MG63 (cell line): Measurements from ENCODE around the gene FMOD. TPM values are rescaled to one million over a fixed set of nuclear protein-coding genes. Genes with fewer than 3 reads are reported as not detected.

Experiments
- DNase-seq: peaks from one replicate; pipeline ENCODE4 v3.0.0-alpha.2; 2020
- H3K27me3 ChIP-seq: fragments of 250-450 bp; sonication (Bioruptor Pico); 2 replicates; pipeline ENCODE4 v1.5.1; 2020; ENCODE audit warnings: mild to moderate bottlenecking, moderate library complexity
- H3K36me3 ChIP-seq: fragments of 250-450 bp; sonication (Bioruptor Pico); 2 replicates; pipeline ENCODE4 v1.5.1; 2020; ENCODE audit warnings: mild to moderate bottlenecking, moderate library complexity
- H3K4me3 ChIP-seq: fragments of 250-450 bp; sonication (Bioruptor Pico); 2 replicates; pipeline ENCODE4 v1.5.1; 2020; ENCODE audit warnings: mild to moderate bottlenecking, moderate library complexity
- H3K9me3 ChIP-seq: fragments of 250-450 bp; sonication (Bioruptor Pico); 2 replicates; pipeline ENCODE4 v1.5.1; 2020; ENCODE audit warnings: mild to moderate bottlenecking, moderate library complexity
- total RNA-seq: library from RNA; depleted of rRNA; stranded (reverse); fragments of >200 nt; shearing (Covaris generic); gene quantifications from 2 replicates; pipeline ENCODE4 v1.2.3, GENCODE V29; 2014; ENCODE audit warnings: low replicate concordance; rRNA removed

Gene FMOD
- total RNA-seq: not detected in 2 replicates

DNA sequence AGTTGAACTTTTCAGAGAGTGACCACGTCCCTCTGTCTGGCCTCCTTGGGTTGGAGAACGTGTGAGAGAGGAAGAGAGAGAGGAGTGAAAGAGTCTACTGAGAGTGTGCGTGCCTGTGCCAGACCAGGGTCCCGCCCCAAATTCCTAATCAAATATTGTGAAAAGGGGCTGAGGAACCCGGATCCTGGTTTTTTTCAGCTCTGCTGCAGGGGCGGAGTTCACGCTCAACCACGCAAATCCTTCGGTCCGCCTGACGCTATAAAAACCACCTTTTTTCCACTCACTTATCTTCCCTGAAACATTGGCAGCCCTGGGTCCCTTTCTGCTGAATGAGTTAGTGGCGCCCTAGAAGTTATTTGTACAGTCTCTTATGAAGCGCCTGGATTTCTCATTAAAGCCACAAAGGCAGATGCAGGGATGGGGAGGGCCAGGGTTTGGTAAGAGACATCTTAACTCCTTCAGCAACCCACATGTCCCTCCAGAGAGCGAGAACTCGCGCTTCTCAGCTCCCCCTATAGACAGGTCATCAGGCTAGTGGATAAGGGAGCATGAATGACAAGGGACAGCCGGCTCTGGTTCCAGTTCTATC is at the start of gene FMOD:
Gene FMOD (minus strand): TSS at position 86 of the 589 bp plus-strand sequence. CDS start 2,852 bp downstream, outside the sequence.
- Histone ChIP-seq H3K27me3 (peaks cover 3% of the 10 kb centered on the region; the same call in 1 of the 2 replicates), H3K9me3 (no peaks in the 10 kb centered on the region), H3K4me3 (no peak within 1 kb of the TSS), H3K36me3 (no peaks in the 10 kb centered on the region)
- DNase-seq: no peak

DNA sequence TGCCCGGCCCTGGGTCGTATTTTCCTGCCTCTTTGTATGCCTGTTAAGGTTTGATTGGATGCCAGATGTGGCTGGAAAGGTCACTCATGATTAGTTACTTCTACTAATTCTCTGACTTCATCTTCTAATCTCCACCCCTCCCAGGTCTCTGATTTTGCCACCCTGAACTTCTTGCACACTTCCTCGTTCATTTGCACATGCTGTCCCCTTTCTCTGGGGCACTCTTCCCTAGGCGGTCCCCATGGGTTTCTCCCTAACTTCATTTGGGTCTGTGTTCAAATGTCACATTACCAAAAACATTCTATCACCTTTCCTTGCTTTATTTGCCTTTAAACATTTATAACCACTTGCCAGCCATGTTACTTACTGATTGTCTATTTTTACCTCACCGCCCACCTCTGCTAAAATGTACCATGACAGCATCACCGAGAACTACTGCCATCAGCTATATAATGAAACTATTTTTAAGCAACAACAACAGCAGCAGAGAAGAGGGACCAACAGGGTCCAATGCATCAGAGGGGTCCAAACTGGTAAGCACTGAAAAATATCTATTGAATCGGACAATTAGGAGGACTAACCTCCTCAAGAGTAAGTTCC is 45.8 kb upstream of the FMOD start:
- Histone ChIP-seq H3K27me3 (peaks cover 30% of the 10 kb centered on the region), H3K36me3 (no peaks in the 10 kb centered on the region), H3K4me3 (no peak overlapping the region; the same call in 1 of the 2 replicates), H3K9me3 (peaks cover 6% of the 10 kb centered on the region)
- no peak for DNase-seq

DNA sequence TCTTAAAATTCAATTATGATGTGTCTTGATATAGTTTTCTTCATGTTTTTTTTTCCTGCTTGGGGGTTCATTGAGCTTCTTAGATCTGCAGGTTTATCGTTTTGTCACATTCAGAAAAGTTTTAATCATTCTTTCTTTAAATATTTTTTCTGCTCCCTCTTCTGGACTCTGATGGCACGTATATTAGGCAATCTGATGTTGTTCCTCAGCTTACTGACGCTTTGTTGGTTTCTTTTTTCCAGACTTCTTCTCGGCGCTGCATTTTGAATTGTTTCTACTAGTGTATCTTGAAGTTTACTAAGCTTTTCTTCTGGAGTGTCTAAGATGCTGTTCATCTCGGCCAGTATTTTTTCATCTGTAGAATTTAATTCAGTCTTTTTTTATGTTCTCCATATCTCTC is 44.8 kb upstream of the FMOD start:
- H3K4me3 ChIP-seq: peak overlapping the region; percentile 21
- H3K27me3 ChIP-seq: peaks cover 33% of the 10 kb centered on the region
- H3K9me3 ChIP-seq: peaks cover 6% of the 10 kb centered on the region
- DNase-seq: no peak
- H3K36me3 ChIP-seq: no peaks in the 10 kb centered on the region

GRCh38 chr1:203390298-203390697 is 39.4 kb upstream of the FMOD start:
- H3K36me3 ChIP-seq: no peaks in the 10 kb centered on the region
- peaks cover 4% of the 10 kb centered on the region for H3K9me3 ChIP-seq
- no peak for DNase-seq
- peaks cover 19% of the 10 kb centered on the region for H3K27me3 ChIP-seq
- no peak overlapping the region for H3K4me3 ChIP-seq

DNA sequence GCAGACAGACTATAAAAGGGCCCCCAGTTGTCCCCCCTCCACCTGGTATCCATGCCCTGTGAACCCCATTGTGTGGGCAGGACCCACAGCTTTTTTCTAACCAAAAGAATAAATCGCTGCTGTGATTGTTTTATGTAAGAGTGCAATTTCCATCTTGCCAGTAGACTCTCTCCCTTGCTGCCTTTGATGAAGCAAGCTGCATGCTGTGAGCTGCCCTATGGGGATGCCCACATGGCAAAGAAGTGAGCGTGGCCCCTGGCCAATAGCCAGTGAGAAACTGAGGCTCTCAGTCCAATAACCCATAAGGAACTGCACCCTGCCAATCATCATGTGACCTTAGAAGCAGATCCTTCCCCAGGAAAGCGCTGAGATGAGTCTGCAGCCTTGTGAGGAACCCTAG is 37.8 kb upstream of the FMOD start:
- DNase-seq: no peak
- H3K27me3 ChIP-seq: peaks cover 28% of the 10 kb centered on the region
- H3K36me3 ChIP-seq: no peaks in the 10 kb centered on the region
- peaks cover 4% of the 10 kb centered on the region for H3K9me3 ChIP-seq
- no peak overlapping the region for H3K4me3 ChIP-seq

DNA sequence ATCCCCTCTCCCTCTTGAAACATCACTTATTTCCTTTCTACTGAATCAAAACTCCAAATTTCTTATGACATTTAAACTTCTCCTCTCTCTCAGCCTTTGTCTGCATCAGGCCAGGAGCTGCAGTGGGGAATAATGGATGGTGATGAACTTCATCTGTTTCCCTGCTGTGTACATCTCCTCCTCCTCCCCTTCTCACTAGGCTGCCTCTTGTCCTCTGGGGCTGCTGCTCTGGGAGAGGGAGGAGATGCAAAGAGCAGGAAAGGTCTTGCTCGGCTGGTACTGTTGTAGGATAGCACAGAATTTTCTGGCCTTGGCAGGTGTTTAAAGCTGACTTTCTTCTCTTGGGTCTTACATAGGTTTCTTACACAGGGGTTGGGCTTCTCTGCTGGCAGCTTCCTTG is 31.1 kb upstream of the FMOD start:
- Histone ChIP-seq H3K36me3 (no peaks in the 10 kb centered on the region), H3K27me3 (peaks cover 26% of the 10 kb centered on the region), H3K4me3 (no peak overlapping the region), H3K9me3 (no peaks in the 10 kb centered on the region)
- DNase-seq: no peak

DNA sequence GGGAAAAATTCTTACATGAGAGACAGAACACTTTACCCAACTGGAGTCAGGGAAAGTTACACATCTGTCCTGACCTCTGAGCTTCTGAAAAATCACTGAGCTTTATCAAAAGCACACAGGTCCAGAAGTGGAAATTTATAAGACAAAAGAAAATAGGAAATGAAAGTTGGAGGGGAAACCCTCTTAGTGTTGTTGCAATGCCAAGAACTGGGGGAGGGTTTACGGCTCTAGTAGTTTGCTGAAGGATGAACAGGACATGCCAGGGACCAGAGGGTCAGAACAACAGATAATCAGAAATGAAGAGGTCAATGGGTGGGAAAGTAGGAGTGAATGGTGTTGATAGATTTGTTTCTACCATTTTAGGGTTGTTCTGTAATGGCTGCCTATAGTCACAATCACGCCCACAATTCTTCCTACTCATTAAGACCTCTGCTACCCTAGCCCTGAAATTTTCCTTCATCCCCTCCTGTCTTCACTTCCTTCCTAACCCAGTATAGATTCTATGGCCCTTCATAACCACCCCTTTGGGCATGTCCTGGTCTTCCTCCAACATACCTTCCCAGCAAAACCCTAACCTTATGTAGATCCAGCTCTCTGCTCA is 30.3 kb upstream of the FMOD start:
- Histone ChIP-seq H3K9me3 (no peaks in the 10 kb centered on the region), H3K4me3 (no peak overlapping the region), H3K27me3 (peaks cover 26% of the 10 kb centered on the region), H3K36me3 (no peaks in the 10 kb centered on the region)
- no peak for DNase-seq

GRCh38 chr1:203380420-203381150 is 29.7 kb upstream of the FMOD start:
- Histone ChIP-seq H3K9me3 (no peaks in the 10 kb centered on the region), H3K27me3 (peaks cover 26% of the 10 kb centered on the region), H3K4me3 (no peak overlapping the region), H3K36me3 (no peaks in the 10 kb centered on the region)
- no peak for DNase-seq

DNA sequence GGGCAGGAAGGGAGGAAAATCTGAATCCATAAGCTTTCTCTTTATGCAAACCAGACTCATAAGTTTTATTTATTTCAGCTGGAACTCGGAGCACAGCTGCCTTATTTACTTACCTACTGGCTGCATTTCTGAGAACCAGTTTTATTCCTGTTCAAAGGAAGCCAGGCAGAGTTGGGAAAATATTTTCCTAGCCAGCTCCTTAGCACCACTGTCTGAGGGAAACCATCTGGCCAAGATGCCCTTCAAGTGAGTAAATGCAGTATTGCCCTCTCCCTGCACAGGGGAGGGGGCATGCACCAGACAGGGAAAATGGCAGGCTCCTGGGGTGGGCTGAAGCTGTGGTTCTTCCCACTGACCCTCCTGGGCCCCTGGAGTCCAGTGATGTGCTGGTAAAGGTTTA is 28.9 kb upstream of the FMOD start:
- Histone ChIP-seq H3K4me3 (no peak overlapping the region), H3K9me3 (no peaks in the 10 kb centered on the region), H3K36me3 (no peaks in the 10 kb centered on the region), H3K27me3 (peaks cover 29% of the 10 kb centered on the region)
- no peak for DNase-seq

GRCh38 chr1:203378556-203379245 is 27.8 kb upstream of the FMOD start:
- no peaks in the 10 kb centered on the region for H3K9me3 ChIP-seq
- H3K4me3 ChIP-seq: no peak overlapping the region
- DNase-seq: no peak
- H3K36me3 ChIP-seq: no peaks in the 10 kb centered on the region
- H3K27me3 ChIP-seq: peaks cover 19% of the 10 kb centered on the region

DNA sequence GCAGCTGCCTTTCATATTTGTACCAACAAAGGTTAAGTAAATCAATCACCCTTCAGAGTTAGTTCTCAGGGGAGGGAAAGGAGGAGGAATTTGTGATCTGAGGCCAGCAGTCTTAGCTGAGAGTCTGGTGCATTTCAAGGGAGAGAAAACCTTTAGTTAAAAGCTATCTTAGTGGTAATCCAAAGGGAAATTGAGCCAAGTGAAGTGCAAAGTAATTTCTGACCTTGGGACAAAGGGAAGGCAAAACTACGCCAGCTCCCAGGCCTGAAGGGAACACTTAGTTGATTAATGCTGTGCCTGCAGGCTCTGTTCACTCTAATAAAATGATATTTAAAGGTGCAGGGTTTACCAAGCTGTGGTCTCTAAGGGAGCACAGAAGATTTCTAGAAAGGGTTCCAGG is 23.1 kb upstream of the FMOD start:
- Histone ChIP-seq H3K36me3 (no peaks in the 10 kb centered on the region), H3K27me3 (peaks cover 3% of the 10 kb centered on the region), H3K9me3 (no peaks in the 10 kb centered on the region), H3K4me3 (no peak overlapping the region)
- no peak for DNase-seq

DNA sequence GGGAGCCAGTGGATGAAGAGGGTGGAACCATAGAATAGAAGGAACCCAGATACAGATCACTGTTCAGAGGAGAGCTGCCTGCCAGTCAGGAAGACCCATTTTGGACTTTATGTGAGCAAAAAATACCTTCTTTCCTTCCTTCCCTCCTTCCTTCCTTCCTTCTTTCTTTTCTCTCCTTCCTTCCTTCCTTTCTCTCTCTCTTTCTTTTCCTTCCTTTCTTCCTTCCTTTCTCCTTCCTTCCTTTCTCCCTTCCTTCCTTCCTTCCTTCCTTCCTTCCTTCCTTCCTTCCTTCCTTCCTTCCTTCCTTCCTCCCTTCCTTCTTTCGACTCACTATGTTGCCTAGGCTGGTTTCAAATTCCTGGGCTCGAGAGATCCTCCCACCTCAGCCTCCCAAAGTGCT is 22.1 kb upstream of the FMOD start:
- Histone ChIP-seq H3K4me3 (no peak overlapping the region), H3K9me3 (no peaks in the 10 kb centered on the region)

GRCh38 chr1:203371288-203371687 is 20.4 kb upstream of the FMOD start:
- no peak for DNase-seq
- no peak overlapping the region for H3K4me3 ChIP-seq
- H3K27me3 ChIP-seq: peaks cover 3% of the 10 kb centered on the region
- H3K9me3 ChIP-seq: no peaks in the 10 kb centered on the region
- H3K36me3 ChIP-seq: no peaks in the 10 kb centered on the region

More for the DNA sequence above, 22.1 kb upstream of the FMOD start:
- DNase-seq: no peak
- peaks cover 3% of the 10 kb centered on the region for H3K27me3 ChIP-seq
- H3K36me3 ChIP-seq: no peaks in the 10 kb centered on the region

- no peak for DNase-seq
- H3K36me3 ChIP-seq: no peaks in the 10 kb centered on the region
- no peaks in the 10 kb centered on the region; the same call in 1 of the 2 replicates for H3K27me3 ChIP-seq
- H3K9me3 ChIP-seq: no peaks in the 10 kb centered on the region
- no peak overlapping the region for H3K4me3 ChIP-seq
These were observed 18.7 kb upstream of the FMOD start for GRCh38 chr1:203369666-203370065.

GRCh38 chr1:203368624-203369451 is 17.9 kb upstream of the FMOD start:
- DNase-seq: peak; percentile 25
- no peak overlapping the region for H3K4me3 ChIP-seq
- no peaks in the 10 kb centered on the region for H3K9me3 ChIP-seq
- H3K27me3 ChIP-seq: no peaks in the 10 kb centered on the region; the same call in 1 of the 2 replicates
- H3K36me3 ChIP-seq: no peaks in the 10 kb centered on the region

DNA sequence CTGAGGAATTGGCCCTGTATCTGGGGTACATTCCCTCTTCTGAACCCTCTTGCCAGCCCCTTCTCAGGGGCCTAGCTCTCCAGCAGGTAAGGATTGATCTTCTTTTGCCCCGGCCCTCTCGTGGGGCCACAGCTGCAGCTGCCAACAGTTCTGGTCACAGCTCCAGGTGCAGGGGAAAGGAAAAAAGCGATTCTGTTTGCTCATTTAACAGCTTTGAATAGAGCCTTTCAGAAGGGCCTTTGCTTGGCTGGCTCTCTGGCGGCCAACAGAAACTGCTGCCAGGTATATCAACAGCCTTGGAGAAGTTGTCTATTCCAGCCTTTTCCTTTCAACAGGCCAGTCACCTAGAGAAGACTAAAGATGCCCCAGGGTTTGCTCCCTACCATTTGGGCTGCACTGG is 16.1 kb upstream of the FMOD start:
- no peaks in the 10 kb centered on the region for H3K9me3 ChIP-seq
- no peak overlapping the region for H3K4me3 ChIP-seq
- DNase-seq: no peak
- no peaks in the 10 kb centered on the region for H3K36me3 ChIP-seq
- H3K27me3 ChIP-seq: no peaks in the 10 kb centered on the region
